ENCODE measurements around the gene MFSD6L.

The MFSD6L gene

DNA sequence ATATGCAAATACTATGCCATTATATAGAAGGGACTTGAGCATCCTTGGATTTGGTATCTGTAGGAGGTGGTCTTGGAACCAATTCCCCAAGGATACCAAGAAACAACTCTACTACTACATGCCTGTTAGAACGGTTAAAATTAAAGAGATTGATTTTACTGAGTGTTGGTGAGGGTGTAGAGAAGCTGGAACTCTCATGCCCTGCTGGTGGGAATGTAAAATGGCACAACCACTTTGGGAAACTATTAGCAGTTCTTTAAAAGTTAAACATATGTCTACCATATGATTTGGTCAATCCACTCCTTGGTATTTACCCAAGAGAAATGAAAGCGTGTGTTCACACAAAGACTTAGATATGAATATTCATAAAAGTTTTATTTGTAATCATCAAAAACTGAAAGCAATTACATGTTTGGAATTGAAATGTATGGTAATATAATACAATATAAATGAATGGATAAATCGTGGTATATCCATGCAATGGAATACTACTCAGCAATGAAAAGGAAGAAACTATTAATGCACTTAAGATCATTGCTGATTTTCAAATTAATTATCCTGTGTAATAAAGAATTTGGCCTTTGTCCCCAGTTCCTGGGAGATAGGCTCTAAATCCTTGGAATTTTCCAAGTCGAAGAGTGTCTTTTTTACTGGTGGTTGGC is 7.8 kb downstream of the MFSD6L start:
- DNase-seq = no peak

DNA sequence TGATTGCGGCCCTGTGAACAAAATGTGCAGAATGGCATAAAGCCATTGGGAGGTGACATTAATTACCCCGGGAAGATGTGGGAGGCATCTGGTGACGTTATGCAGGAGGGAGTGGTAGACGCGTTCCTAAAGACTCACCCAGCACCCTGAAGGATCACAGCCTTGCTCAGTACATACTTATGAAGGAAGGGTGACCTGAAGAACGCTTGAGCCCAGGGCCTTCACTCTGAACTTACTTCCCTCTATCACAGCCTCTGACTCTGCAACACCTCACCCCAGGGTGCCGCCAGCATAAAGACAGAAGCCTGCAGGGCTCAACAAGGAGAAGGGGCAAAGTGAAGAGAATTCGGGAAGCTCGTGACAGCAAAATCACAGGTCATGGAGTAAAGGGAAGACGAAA is 9.4 kb downstream of the MFSD6L start:
- no peak for DNase-seq

DNA sequence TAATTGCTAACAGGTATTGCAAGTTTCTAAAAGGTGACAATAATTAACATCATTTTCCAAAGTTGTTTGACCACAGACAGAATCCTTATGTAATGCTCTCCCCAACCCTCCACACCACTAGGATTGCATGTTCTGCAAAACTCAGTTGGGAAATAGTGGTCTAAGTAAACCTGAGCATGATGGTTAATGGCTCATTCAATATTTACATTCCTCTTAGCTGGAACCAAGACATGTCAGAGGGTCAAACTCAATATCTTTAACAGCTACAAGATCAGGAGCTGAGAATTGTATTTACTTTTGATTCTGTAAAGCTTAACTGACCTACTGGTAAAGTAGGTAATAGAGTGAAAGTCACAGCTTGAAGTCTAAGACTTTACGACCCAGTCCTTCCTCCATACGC is 10.2 kb downstream of the MFSD6L start:
- DNase-seq = no peak

DNA sequence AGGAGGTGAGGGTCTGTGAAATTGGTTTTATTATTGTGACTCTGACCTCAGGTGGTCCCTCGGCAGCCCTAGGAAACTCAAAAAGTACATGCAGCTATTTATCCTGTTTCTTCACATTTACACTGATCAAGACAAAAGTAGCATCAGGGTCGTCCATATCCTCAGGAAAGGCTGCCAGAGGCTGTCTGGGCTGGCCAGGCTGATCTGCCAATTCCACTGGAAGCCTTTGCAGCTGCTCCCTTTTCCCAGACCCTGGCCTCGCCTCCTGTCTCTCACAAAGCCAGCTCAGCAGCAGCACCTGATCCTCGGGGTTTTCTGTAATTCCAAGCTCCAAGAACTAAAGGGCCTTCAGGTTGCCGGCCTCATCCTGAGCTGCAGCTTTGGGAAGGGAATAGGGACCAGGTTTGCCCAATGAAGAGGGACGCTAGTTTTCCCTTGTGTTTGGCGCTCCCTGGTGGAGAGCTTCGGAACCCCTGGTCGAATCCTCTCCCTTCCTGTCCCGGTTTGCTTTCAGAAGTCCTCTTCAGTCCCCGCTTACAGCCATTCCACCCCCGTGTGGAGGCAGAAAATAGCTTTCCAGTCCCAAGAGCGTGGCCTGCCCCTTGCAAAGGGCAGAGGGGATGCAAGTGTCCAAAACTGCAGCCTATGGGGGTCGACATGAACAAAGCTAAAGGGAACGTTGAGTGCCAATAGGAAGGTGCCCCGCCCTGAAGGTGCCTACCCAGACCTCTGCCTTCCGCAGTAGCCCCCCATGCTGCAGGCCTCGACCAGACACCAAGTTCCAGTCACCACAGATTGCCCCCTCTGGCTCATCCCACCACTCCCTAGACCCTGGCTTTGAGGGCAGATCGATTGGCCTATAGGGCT is 13.4 kb downstream of the MFSD6L start:
- peak; percentile 1 for DNase-seq

- no peak for DNase-seq
These were observed 17.0 kb downstream of the MFSD6L start for GRCh38 chr17:8782176-8782575.

DNA sequence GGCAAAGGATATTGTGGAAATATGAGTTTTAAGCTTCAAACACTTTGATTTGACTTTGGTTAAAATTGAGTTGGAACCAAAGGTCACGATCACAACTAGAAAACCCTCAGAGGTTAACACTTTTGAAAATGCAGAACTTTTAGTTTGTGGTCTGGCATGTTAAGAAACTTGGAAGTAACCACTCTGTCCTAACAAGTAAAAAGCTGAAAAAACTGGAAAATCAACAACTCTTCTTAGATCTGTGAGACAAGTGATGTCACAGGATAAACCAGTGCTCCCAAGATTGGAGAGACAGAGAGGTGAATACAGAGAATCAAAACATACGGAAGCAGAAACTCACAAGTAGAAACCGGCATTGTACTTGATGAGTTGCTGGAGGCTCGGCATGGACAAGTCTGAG is 17.4 kb downstream of the MFSD6L start:
- DNase-seq = no peak

DNA sequence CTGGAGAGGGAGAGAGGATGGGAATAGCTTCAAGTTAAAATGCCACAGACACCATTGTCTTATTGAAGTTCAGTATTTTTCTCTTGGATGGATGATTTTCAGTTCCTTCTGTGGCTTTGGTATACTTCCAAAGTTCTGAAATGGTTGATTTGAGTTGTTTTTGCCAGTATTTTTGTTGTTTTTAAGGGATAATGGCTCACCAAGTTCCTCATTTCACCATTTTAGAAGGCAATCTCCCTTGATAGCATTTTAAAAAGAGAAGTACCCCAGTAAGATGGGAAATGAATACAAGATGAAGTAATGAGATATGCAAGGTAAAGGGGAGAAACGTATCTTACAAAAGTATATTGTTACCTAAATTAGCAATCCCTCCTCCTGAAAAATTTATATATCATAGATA is 22.3 kb downstream of the MFSD6L start:
- DNase-seq = no peak

GRCh38 chr17:8776248-8776647 is 22.9 kb downstream of the MFSD6L start:
- DNase-seq = no peak

- no peak for DNase-seq
These were observed 32.4 kb downstream of the MFSD6L start for GRCh38 chr17:8766731-8767130.

DNA sequence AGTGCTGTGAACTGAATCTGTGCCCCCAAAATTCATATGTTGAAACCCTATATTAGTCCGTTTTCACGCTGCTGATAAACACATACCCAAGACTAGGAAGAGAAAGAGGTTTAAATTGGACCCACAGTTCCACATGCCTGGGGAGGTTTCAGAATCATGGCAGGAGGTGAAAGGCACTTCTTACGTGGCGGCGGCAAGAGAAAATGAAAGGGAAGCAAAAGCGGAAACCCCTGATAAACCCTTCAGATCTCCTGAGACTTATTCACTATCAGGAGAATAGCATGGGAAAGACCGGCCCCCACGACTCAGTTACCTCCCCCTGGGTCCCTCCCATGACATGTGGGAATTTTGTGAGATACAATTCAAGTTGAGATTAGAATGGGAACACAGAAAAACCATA is 37.2 kb downstream of the MFSD6L start:
- DNase-seq = no peak

DNA sequence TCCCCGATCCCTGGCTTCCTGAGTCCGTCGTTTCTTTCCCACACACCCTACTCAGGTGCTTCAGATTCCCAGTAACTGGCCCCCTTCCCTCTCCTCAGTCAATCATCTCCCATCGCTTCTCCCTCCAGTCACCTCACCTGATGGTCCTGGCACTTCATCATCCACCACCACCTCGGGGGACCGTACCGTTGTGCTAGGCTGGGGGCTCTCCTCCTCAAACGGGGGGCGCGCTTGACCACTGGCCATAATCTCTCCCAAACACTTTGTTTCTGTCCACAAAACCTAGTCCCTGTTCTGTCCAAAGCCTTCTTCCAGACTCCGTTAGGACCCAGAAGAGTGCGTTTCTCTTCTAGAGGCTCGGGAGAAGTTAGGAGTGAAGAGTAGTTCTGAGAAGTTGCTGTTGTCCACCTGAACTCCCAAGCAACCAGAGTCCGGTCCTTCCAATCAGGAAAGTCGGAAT is 41.0 kb downstream of the MFSD6L start, which contains the start of gene SPDYE4:
TSS of gene SPDYE4 (minus strand) at position 410 of the 460 bp plus-strand sequence. CDS start at position 246, 164 bp downstream.
- DNase-seq = no peak

DNA sequence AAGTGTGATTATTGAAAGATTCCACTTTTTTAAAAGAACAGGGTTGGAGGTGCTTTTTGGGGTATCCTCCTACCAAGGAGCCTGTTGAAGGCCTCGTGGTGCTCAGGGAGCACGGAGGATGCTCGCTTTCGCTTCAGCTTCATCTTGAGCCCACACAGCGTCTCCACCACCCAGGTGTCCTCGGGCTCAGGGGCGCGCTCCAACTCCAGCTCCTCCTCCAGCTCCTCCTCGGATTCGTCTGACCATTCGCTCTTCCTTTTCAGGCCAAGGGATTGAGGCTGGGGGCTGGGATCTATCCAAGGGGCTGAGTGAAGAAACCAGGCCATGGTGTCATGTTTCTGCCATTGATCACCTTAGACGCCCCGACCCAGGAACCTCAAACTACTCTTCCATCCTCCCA is 42.0 kb downstream of the MFSD6L start:
- no peak for DNase-seq

- DNase-seq = no peak
These were observed 43.4 kb downstream of the MFSD6L start for GRCh38 chr17:8755590-8756255.

GRCh38 chr17:8754890-8755289 is 44.3 kb downstream of the MFSD6L start:
- no peak for DNase-seq

GRCh38 chr17:8753976-8754440 is 45.2 kb downstream of the MFSD6L start:
- no peak for DNase-seq

DNA sequence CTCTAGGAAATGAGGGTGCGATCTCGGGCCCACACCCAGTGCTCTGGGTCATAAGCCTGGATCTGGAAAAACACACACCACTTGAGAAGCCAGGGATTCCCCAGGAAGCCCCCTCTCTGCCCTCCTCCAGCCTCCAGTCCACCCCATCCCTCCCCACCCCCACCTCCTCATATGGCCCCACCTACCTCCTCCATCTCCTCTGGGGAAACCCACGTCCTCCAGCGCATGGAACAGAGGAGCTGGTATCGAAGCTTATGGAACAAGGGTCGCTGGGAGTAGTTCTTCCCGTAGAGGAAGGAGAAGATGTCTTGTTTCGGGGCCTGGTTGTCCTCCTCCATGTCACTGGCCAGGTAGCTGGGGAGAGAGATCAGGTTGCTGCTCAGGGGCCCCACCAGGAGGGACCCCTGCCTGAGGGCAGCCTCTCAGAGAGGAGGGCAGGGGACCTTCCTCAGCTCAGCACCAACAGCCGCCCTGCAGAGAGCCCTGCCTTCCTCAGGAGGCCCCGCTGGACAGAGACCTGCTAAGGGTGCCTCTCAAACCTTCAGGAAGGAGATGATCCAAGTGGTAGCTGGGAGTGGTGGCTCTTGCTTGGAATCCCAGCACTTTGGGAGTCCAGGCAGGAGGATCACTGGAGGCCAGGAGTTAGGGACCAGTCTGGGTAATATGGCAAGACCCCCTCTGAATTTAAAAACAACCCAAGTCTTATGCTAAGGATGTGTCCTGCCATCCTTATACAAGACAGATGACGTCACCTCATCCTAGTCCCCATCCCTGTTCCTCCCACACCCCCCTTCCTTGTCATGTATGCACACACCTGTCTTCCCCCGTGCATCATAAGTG is 45.8 kb downstream of the MFSD6L start:
- no peak for DNase-seq

DNA sequence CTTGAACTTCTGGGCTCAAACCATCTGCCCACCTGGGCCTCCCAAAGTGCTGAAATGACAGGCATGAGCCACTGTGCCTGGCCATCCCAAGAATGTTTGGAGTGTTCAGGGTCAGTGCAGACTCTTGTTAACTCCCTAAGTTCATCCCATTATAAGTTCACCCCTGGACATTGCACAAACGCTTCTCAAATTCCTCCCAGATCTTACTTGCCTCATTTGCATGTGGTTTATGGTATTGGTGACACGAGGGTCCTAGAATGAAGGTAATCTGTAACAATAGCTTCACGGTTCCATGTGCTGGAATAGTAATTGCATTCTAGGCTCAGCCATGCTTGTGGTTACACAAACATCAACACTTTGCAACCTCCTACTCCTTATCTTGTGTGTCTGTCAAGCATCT is 49.5 kb downstream of the MFSD6L start:
- DNase-seq = no peak

GRCh38 chr17:8747742-8748141 is 51.4 kb downstream of the MFSD6L start:
- DNase-seq = no peak
